ENCODE measurements around the gene HACD2.
A peak's percentile ranks its signal among the peaks of the same experiment; 100 is the strongest.
"Not testable (repeated sequence)": the region's sequence is repeated elsewhere in the genome, so short reads cannot be mapped to it uniquely, and the experiment has no call there.

The HACD2 gene

DNA sequence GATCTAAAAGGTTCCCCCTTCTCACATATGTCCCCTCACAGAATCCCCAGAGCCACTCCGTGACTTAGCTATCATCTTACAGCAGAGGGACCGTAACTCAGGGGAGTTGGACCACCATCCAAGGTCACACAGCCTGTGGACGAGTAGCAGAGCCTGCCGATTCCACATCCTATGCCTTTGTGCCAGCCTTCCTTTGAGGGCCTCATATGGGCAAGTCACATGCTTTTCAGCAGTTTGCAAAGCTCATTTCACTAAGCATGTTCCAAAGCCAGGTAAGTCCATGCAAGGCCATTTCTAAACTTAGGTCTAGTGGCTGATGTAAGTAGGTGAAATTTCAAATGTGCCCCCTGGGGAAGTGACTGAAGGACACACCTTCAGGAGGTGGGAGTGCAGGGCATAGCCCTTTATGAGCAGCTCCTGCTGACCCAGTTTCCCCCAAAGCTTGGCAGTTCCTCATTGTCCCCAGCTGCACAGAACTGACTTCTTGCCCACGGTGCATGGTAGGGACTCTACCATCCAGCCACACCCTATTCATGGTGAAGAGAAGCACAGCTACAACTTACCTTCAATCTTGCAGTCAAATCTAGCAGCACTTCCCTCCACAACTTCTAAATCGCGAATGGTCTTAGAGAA, 33.3 kb upstream of the HACD2 start:
- peak; percentile 52 for DNase-seq (ENCODE audit: low read depth)
- no peak for TF ChIP-seq POLR2A (IDR thresholded peaks at IDR 0.05; ENCODE audit: extremely low read depth, insufficient read length)
- TF ChIP-seq, protein P1, sequence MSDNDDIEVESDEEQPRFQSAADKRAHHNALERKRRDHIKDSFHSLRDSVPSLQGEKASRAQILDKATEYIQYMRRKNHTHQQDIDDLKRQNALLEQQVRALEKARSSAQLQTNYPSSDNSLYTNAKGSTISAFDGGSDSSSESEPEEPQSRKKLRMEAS (IDR thresholded peaks at IDR 0.05; ENCODE audit: low read depth, low read length) = no peak
- TF ChIP-seq, protein P2, sequence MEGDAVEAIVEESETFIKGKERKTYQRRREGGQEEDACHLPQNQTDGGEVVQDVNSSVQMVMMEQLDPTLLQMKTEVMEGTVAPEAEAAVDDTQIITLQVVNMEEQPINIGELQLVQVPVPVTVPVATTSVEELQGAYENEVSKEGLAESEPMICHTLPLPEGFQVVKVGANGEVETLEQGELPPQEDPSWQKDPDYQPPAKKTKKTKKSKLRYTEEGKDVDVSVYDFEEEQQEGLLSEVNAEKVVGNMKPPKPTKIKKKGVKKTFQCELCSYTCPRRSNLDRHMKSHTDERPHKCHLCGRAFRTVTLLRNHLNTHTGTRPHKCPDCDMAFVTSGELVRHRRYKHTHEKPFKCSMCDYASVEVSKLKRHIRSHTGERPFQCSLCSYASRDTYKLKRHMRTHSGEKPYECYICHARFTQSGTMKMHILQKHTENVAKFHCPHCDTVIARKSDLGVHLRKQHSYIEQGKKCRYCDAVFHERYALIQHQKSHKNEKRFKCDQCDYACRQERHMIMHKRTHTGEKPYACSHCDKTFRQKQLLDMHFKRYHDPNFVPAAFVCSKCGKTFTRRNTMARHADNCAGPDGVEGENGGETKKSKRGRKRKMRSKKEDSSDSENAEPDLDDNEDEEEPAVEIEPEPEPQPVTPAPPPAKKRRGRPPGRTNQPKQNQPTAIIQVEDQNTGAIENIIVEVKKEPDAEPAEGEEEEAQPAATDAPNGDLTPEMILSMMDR (IDR thresholded peaks at IDR 0.05; ENCODE audit: low read depth, low read length) = no peak
- TF ChIP-seq MYC (IDR thresholded peaks at IDR 0.05; ENCODE audit: low read depth, low read length) = no peak
- no peak overlapping the region for H3K4me3 ChIP-seq (ENCODE audit: low read depth, low read length)

DNA sequence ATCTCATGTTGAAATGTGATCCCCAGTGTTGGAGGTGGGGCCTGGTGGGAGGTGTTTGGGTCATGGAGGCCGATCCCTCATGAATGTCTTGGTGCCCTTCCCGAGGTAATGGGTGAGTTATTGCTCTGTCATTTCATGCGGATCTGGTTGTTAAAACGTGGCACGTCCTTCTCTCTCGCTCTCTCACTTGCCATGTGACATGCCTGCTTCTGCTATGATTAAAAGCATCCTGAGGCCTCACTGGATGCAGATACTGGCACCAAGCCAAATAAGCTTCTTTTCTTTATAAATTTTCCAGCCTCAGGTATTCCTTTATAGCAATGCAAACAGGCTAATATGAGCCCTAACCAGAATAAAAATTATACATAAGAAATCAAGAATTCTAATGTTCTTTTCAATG, 31.7 kb upstream of the HACD2 start:
- DNase-seq (ENCODE audit: low read depth) = no peak
- TF ChIP-seq, protein P2 (IDR thresholded peaks at IDR 0.05; ENCODE audit: low read depth, low read length) = no peak
- TF ChIP-seq MYC (IDR thresholded peaks at IDR 0.05; ENCODE audit: low read depth, low read length) (no peak), POLR2A (IDR thresholded peaks at IDR 0.05; ENCODE audit: extremely low read depth, insufficient read length) (no peak)
- TF ChIP-seq, protein P1 (IDR thresholded peaks at IDR 0.05; ENCODE audit: low read depth, low read length) = no peak
- H3K4me3 ChIP-seq (ENCODE audit: low read depth, low read length) = no peak overlapping the region

DNA sequence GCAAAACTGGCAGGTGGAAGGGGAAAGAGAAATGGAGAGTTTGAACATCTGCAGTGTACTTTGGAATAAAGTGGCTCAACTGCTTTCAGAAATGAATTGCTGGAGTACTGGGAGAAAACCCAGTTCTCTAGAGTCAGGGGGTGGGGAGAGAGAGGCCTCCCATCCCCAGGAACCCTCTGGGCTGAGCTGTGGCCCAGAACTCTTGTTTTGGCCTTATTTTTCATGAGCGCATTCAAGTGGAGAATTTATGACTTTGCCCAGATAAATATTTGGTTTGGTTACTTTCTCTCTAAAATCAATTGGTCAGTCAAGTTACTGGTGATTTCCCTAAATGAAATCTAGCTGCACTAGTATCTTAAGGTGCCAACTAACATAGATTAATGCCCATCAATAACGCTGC, 28.7 kb upstream of the HACD2 start:
- TF ChIP-seq MYC (IDR thresholded peaks at IDR 0.05; ENCODE audit: low read depth, low read length) (no peak), POLR2A (IDR thresholded peaks at IDR 0.05; ENCODE audit: extremely low read depth, insufficient read length) (no peak)
- TF ChIP-seq, protein P1 (IDR thresholded peaks at IDR 0.05; ENCODE audit: low read depth, low read length) = no peak
- TF ChIP-seq, protein P2 (IDR thresholded peaks at IDR 0.05; ENCODE audit: low read depth, low read length) = no peak
- H3K4me3 ChIP-seq (ENCODE audit: low read depth, low read length) = no peak overlapping the region
- no peak for DNase-seq (ENCODE audit: low read depth)

DNA sequence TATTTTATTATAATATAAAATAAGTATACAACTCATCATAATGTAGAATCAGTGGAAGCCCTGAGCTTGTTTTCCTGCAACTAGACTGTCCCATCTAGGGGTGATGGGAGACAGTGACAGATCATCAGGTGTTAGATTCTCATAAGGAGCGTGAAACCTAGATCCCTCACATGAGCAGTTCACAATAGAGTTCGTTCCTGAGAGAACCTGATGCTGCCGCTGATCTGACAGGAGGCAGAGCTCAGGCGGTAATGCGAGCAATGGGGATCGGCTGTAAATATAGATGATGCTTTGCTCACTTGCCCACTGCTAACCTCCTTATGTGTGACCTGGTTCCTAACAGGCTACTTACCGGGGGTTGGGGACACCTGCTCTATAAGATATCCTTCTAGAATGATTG, 26.8 kb upstream of the HACD2 start:
- H3K4me3 ChIP-seq (ENCODE audit: low read depth, low read length); DNase-seq (ENCODE audit: low read depth): not testable (repeated sequence)

DNA sequence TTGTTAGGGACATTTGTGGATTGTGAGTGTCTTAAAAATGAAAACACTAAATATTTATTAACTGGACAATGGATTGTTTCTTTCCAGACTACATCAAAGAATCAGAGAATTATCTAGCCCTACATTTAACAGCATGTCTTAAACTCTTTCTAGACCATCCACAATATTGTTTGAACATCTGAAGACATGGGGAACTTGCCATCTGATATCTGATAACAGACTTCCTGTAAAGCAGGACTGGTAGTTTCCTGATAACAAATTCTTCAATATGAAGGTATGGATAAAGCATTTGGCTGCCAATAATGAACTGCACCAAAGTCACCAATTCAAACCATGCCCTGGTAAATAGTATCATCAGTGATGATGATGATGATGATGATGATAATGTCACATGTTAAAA, 26.2 kb upstream of the HACD2 start:
- no peak overlapping the region for H3K4me3 ChIP-seq (ENCODE audit: low read depth, low read length)
- TF ChIP-seq, protein P1 (IDR thresholded peaks at IDR 0.05; ENCODE audit: low read depth, low read length) = no peak
- TF ChIP-seq POLR2A (IDR thresholded peaks at IDR 0.05; ENCODE audit: extremely low read depth, insufficient read length) = no peak
- TF ChIP-seq, protein P2 (IDR thresholded peaks at IDR 0.05; ENCODE audit: low read depth, low read length) = no peak
- no peak for TF ChIP-seq MYC (IDR thresholded peaks at IDR 0.05; ENCODE audit: low read depth, low read length)
- no peak for DNase-seq (ENCODE audit: low read depth)

DNA sequence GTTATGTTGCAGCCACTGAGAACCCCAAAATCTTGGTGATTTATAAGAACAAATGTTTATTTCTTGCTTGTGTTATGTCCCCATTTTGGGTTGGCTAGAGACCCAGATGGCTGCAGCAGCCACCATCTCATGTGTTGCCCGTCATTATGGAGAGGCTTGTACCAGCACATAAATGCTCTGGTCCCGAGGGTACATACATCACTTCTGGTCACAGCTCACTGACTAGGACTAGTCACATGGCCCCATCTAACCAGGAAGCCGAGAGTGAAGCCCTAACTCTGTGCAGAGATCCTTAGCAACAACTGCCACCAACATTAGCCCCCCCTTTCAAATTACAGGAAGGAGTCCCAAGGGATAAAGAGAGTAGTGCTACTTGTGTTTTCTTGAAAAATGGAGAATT, 25.5 kb upstream of the HACD2 start:
- H3K4me3 ChIP-seq (ENCODE audit: low read depth, low read length) = no peak overlapping the region
- peak; percentile 32 for DNase-seq (ENCODE audit: low read depth)
- TF ChIP-seq, protein P1 (IDR thresholded peaks at IDR 0.05; ENCODE audit: low read depth, low read length) = 0 out of 2 replicates have a peak, but pooled peaks have one; percentile 25
- TF ChIP-seq, protein P2 (IDR thresholded peaks at IDR 0.05; ENCODE audit: low read depth, low read length) = no peak
